SK-N-SH (cell line): Measurements from ENCODE around the gene FYB2. TPM values are rescaled to one million over a fixed set of nuclear protein-coding genes. Genes with fewer than 3 reads are reported as not detected.

Source experiments
- CTCF ChIA-PET: fragments of 300-600, 350-600 bp; formaldehyde crosslinking; extraction: SDS; loops from one replicate; lab custom pipeline; 2021; lab: Yijun Ruan, JAX
- POLR2A ChIA-PET: fragments of 350-600 bp; sonication (Branson Sonifier 250); formaldehyde crosslinking; extraction: SDS; loops from one replicate; lab custom pipeline; 2020; ENCODE audit warnings: antibody characterized with exemption, inconsistent platforms; lab: Yijun Ruan, JAX
- DNase-seq: peaks from one replicate; pipeline ENCODE4 v3.0.0; 2012
- H2AFZ ChIP-seq: fragments of 200-600 bp; sonication (generic); 2 replicates; pipeline ENCODE4 v1.8.1; 2016; ENCODE audit warnings: antibody characterized with exemption, mild to moderate bottlenecking, low read depth
- H3F3A ChIP-seq: fragments of 200-600 bp; sonication (generic); replicated peaks from 2 replicates; pipeline ENCODE3; 2016; ENCODE audit warnings: antibody characterized with exemption, mild to moderate bottlenecking; ENCODE audit not compliant: insufficient read depth
- H3K27ac ChIP-seq, 2 experiments: fragments of 200-500 bp in 1 of 2; fragments of 200-600 bp in 1 of 2; sonication (Bioruptor generic) in 1 of 2; sonication (generic), shearing (Covaris generic) in 1 of 2; 2 replicates each; pipeline versions ENCODE4 v1.5.1 to v1.6.1; 2014 to 2016; ENCODE audit warnings: low read depth in 2 of 2, inconsistent platforms in 1 of 2, low read length in 1 of 2, mild to moderate bottlenecking in 1 of 2, mixed read lengths in 1 of 2
- H3K27me3 ChIP-seq: fragments of 200-600 bp; sonication (generic), shearing (Covaris generic); 2 replicates; pipeline ENCODE4 v1.6.1; 2016; ENCODE audit warnings: mixed run types; ENCODE audit not compliant: insufficient read depth
- H3K36me3 ChIP-seq, 2 experiments: fragments of 200-500 bp in 1 of 2; fragments of 200-600 bp in 1 of 2; sonication (Bioruptor generic) in 1 of 2; sonication (generic) in 1 of 2; replicated peaks in 1 of 2; 2 replicates each; pipeline versions ENCODE3 to v1.5.1; 2014 to 2016; ENCODE audit warnings: low read length in 1 of 2, mild to moderate bottlenecking in 1 of 2; ENCODE audit not compliant: insufficient read depth in 2 of 2, control insufficient read depth in 1 of 2
- H3K4me1 ChIP-seq, 2 experiments: fragments of 200-500 bp in 1 of 2; fragments of 200-600 bp in 1 of 2; sonication (Bioruptor generic) in 1 of 2; sonication (generic), shearing (Covaris generic) in 1 of 2; 2 replicates each; pipeline versions ENCODE4 v1.5.1 to v1.6.1; 2014 to 2016; ENCODE audit warnings: low read depth in 1 of 2, low read length in 1 of 2, mixed run types in 1 of 2; ENCODE audit not compliant: insufficient read depth in 2 of 2, control insufficient read depth in 1 of 2
- H3K4me2 ChIP-seq: fragments of 200-600 bp; sonication (generic), shearing (Covaris generic); 2 replicates; pipeline ENCODE4 v1.6.1; 2017; ENCODE audit warnings: mixed run types
- H3K4me3 ChIP-seq, 2 experiments: fragments of 200-500 bp in 1 of 2; fragments of 200-600 bp in 1 of 2; sonication (Bioruptor generic) in 1 of 2; sonication (generic), shearing (Covaris generic) in 1 of 2; 2 replicates each; pipeline versions ENCODE4 v1.5.1 to v1.8.1; 2014 to 2016; ENCODE audit warnings: low read depth in 2 of 2, inconsistent platforms in 1 of 2, low read length in 1 of 2, mild to moderate bottlenecking in 1 of 2, mixed read lengths in 1 of 2, moderate library complexity in 1 of 2
- H3K79me2 ChIP-seq: fragments of 200-600 bp; sonication (generic); 2 replicates; pipeline ENCODE4 v1.8.1; 2017; ENCODE audit warnings: mild to moderate bottlenecking; ENCODE audit not compliant: insufficient read depth
- H3K9ac ChIP-seq: fragments of 200-600 bp; sonication (generic); 2 replicates; pipeline ENCODE4 v1.6.1; 2017; ENCODE audit warnings: mixed run types
- H3K9me2 ChIP-seq: fragments of 200-600 bp; sonication (generic); 2 replicates; pipeline ENCODE4 v1.6.1; 2017; ENCODE audit warnings: mixed run types
- H3K9me3 ChIP-seq: fragments of 200-600 bp; sonication (generic); 2 replicates; pipeline ENCODE4 v1.6.1; 2017; ENCODE audit warnings: mixed run types, mild to moderate bottlenecking, moderate library complexity
- H4K20me1 ChIP-seq: fragments of 200-600 bp; sonication (generic); 2 replicates; pipeline ENCODE4 v1.6.1; 2017; ENCODE audit warnings: mild to moderate bottlenecking, mixed run types; ENCODE audit not compliant: insufficient read depth
- ELF1 ChIP-seq: IDR thresholded peaks from 2 replicates; pipeline ENCODE4 v1.4.0; 2012
- GABPA ChIP-seq: IDR thresholded peaks from 2 replicates; pipeline ENCODE4 v1.4.0; 2012; ENCODE audit warnings: low read depth, mild to moderate bottlenecking
- GATA2 ChIP-seq: sonication (generic); formaldehyde crosslinking; IDR thresholded peaks from 2 replicates; pipeline ENCODE4 v1.5.0; 2020; ENCODE audit warnings: mild to moderate bottlenecking, missing genetic modification reagents
- JUND ChIP-seq: IDR thresholded peaks from 2 replicates; pipeline ENCODE4 v1.4.0; 2012
- MEF2A ChIP-seq: IDR thresholded peaks from 2 replicates; pipeline ENCODE4 v1.4.0; 2012; ENCODE audit warnings: low read depth, borderline replicate concordance
- NRF1 ChIP-seq: IDR thresholded peaks from 2 replicates; pipeline ENCODE4 v1.6.1; 2012; ENCODE audit warnings: low read depth, mild to moderate bottlenecking, low read length
- RAD21 ChIP-seq: IDR thresholded peaks from 2 replicates; pipeline ENCODE4 v1.6.1; 2012; ENCODE audit warnings: mild to moderate bottlenecking, low read length
- RFX5 ChIP-seq: IDR thresholded peaks from 2 replicates; pipeline ENCODE4 v1.6.1; 2012; ENCODE audit warnings: mild to moderate bottlenecking, improper control_type of control experiment, low read length
- SMC3 ChIP-seq: IDR thresholded peaks from 2 replicates; pipeline ENCODE4 v1.6.1; 2012; ENCODE audit warnings: low read depth, low read length, improper control_type of control experiment
- TAF1 ChIP-seq: IDR thresholded peaks from 2 replicates; pipeline ENCODE4 v1.6.1; 2012; ENCODE audit warnings: low read depth, mild to moderate bottlenecking, low read length, moderate library complexity, borderline replicate concordance
- WGBS: methylation state at CpG from one replicate; pipeline ENCODE4 v1.1.6; 2017; ENCODE audit warnings: low lambda C conversion rate; 5-methylcytosine and 5-hydroxymethylcytosine counted together
- polyA plus RNA-seq, 3 experiments: library from polyadenylated mRNA; depleted of rRNA; stranded (reverse); fragments of >200 nt; gene quantifications; 2 replicates each; pipeline ENCODE4 v1.2.3, GENCODE V29; 2012
- TF ChIP-seq, protein P1 (sequence below): IDR thresholded peaks from 2 replicates; pipeline ENCODE4 v1.4.0; 2012; ENCODE audit warnings: low read depth, borderline replicate concordance
- TF ChIP-seq, protein P2 (sequence below): fragments of 150-350 bp; IDR thresholded peaks from 2 replicates; pipeline ENCODE4 v1.6.1; 2017; ENCODE audit warnings: antibody characterized with exemption, low read length, low read depth, borderline replicate concordance
- TF ChIP-seq, protein P3 (sequence below): IDR thresholded peaks from 2 replicates; pipeline ENCODE4 v1.4.0; 2012; ENCODE audit warnings: low read depth
- TF ChIP-seq, protein P4 (sequence below): IDR thresholded peaks from 2 replicates; pipeline ENCODE4; 2012
- TF ChIP-seq, protein P5 (sequence below): fragments of 150-350 bp; IDR thresholded peaks from 2 replicates; pipeline ENCODE4 v1.6.1; 2016; ENCODE audit warnings: mild to moderate bottlenecking, low read depth, low read length

Gene FYB2
- polyA plus RNA-seq, 1 of the 3 experiments (the other 2 are of a cell fraction), result not detected

DNA sequence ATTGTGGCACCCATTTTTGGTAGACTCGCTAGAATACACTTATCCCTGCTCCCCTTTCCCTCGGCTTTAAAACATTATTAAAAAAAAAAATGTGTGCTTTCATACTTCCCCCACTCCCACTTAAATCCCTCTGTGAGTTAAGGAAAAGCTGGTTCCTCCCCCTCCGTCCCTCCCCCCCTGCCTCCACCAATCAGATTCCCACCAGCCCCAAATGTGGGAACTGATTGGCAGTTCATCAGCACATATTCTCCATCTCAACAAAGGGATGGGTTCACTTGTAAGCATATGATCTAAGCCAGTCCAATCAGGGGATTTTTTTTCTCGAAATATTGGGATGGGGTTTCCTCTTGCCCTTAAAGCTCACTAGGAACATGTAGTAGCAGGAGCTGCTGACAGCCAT is 10.8 kb upstream of the FYB2 start:
- Histone ChIP-seq H3K4me3 (no peak overlapping the region), H3K4me1 (peaks cover 0 to 3% of the 10 kb centered on the region in 2 experiments; a peak in 1 of 4 replicates), H3F3A (peaks cover 5% of the 10 kb centered on the region), H3K79me2 (no peaks in the 10 kb centered on the region), H3K27me3 (no peaks in the 10 kb centered on the region), H3K9ac (no peak overlapping the region), H3K9me2 (no peaks in the 10 kb centered on the region), H3K9me3 (no peaks in the 10 kb centered on the region), H3K4me2 (no peak overlapping the region), H4K20me1 (no peaks in the 10 kb centered on the region), H3K36me3 (no peaks in the 10 kb centered on the region), H2AFZ (no peak overlapping the region), H3K27ac (no peak overlapping the region)
- CTCF ChIA-PET, result interaction anchor here (0.6 to 3.1 kb wide), 6 partner anchors 9 to 1438 kb away, joined by 3 to 25 read pairs (median 4); no protein-coding TSS in a partner anchor
- TF ChIP-seq, protein P1, sequence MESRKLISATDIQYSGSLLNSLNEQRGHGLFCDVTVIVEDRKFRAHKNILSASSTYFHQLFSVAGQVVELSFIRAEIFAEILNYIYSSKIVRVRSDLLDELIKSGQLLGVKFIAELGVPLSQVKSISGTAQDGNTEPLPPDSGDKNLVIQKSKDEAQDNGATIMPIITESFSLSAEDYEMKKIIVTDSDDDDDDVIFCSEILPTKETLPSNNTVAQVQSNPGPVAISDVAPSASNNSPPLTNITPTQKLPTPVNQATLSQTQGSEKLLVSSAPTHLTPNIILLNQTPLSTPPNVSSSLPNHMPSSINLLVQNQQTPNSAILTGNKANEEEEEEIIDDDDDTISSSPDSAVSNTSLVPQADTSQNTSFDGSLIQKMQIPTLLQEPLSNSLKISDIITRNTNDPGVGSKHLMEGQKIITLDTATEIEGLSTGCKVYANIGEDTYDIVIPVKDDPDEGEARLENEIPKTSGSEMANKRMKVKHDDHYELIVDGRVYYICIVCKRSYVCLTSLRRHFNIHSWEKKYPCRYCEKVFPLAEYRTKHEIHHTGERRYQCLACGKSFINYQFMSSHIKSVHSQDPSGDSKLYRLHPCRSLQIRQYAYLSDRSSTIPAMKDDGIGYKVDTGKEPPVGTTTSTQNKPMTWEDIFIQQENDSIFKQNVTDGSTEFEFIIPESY, result no peak
- no peak for TF ChIP-seq ELF1
- no peak for TF ChIP-seq NRF1
- TF ChIP-seq JUND, result no peak
- TF ChIP-seq GATA2 (CRISPR knock-in tag), result no peak
- TF ChIP-seq RFX5, result no peak
- TF ChIP-seq MEF2A, result no peak
- TF ChIP-seq RAD21, result no peak
- TF ChIP-seq, protein P2, sequence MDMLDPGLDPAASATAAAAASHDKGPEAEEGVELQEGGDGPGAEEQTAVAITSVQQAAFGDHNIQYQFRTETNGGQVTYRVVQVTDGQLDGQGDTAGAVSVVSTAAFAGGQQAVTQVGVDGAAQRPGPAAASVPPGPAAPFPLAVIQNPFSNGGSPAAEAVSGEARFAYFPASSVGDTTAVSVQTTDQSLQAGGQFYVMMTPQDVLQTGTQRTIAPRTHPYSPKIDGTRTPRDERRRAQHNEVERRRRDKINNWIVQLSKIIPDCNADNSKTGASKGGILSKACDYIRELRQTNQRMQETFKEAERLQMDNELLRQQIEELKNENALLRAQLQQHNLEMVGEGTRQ, result no peak
- TF ChIP-seq TAF1, result no peak
- POLR2A ChIA-PET, result no interaction called here
- DNase-seq, result no peak
- 71% methylated on average over 4 of the region's 4 CpGs for whole genome bisulfite sequencing

DNA sequence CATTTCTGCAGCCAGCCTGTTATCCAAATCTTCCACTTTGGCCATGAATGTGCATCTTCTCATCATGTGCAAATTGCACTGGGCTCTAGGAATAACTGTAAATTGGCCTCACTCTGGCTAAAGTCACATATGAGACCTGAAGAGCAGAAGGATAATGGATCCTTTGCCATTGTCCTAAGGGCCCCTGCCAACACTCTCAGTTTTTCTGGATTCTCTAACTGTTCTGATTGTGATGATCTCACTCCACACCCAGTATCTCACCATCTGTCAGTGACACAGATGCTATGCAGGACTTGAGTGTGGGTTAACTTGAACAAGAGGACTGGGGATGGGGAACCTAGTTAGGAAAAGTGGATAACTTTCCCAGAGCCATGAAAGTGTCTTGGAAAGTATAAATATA is 8.5 kb upstream of the FYB2 start:
- ChIA-PET CTCF (no interaction called here), POLR2A (no interaction called here)
- H3K9ac ChIP-seq, result no peak overlapping the region
- H3K4me1 ChIP-seq, result peaks cover 0 to under 1% of the 10 kb centered on the region in 2 experiments; a peak in 2 of 4 replicates
- no peaks in the 10 kb centered on the region for H3K79me2 ChIP-seq
- no peak overlapping the region for H3K4me3 ChIP-seq
- no peak overlapping the region for H3K4me2 ChIP-seq
- peaks cover 5% of the 10 kb centered on the region for H3F3A ChIP-seq
- no peaks in the 10 kb centered on the region for H3K27me3 ChIP-seq
- no peak for DNase-seq
- no peak overlapping the region for H3K27ac ChIP-seq
- no peaks in the 10 kb centered on the region for H3K9me2 ChIP-seq
- no peaks in the 10 kb centered on the region for H3K9me3 ChIP-seq
- no peak for TF ChIP-seq RFX5
- TF ChIP-seq, protein P3, sequence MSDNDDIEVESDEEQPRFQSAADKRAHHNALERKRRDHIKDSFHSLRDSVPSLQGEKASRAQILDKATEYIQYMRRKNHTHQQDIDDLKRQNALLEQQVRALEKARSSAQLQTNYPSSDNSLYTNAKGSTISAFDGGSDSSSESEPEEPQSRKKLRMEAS, result no peak
- TF ChIP-seq, protein P4, sequence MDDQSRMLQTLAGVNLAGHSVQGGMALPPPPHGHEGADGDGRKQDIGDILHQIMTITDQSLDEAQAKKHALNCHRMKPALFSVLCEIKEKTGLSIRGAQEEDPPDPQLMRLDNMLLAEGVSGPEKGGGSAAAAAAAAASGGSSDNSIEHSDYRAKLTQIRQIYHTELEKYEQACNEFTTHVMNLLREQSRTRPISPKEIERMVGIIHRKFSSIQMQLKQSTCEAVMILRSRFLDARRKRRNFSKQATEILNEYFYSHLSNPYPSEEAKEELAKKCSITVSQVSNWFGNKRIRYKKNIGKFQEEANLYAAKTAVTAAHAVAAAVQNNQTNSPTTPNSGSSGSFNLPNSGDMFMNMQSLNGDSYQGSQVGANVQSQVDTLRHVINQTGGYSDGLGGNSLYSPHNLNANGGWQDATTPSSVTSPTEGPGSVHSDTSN, result no peak
- no peak for TF ChIP-seq GABPA
- TF ChIP-seq SMC3, result no peak
- TF ChIP-seq, protein P5, sequence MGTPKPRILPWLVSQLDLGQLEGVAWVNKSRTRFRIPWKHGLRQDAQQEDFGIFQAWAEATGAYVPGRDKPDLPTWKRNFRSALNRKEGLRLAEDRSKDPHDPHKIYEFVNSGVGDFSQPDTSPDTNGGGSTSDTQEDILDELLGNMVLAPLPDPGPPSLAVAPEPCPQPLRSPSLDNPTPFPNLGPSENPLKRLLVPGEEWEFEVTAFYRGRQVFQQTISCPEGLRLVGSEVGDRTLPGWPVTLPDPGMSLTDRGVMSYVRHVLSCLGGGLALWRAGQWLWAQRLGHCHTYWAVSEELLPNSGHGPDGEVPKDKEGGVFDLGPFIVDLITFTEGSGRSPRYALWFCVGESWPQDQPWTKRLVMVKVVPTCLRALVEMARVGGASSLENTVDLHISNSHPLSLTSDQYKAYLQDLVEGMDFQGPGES, result no peak
- no peak for TF ChIP-seq JUND
- TF ChIP-seq TAF1, result no peak
- no peaks in the 10 kb centered on the region for H3K36me3 ChIP-seq
- no peak overlapping the region for H2AFZ ChIP-seq
- H4K20me1 ChIP-seq, result no peaks in the 10 kb centered on the region
